ENCODE data around the gene PACSIN3.

GRCh38 chr11:47156333-47156732 lies 29.9 kb downstream of the PACSIN3 start:
- TF ChIP-seq POLR2AphosphoS5 (IDR thresholded peaks at IDR 0.05) (no peak), EP300 (IDR thresholded peaks at IDR 0.05) (no peak)

All from sigmoid colon (tissue), 4 donors.